Measurements from ENCODE around the gene CDH12.
"Not testable (repeated sequence)": the region's sequence is repeated elsewhere in the genome, so short reads cannot be mapped to it uniquely, and the experiment has no call there.

DNA sequence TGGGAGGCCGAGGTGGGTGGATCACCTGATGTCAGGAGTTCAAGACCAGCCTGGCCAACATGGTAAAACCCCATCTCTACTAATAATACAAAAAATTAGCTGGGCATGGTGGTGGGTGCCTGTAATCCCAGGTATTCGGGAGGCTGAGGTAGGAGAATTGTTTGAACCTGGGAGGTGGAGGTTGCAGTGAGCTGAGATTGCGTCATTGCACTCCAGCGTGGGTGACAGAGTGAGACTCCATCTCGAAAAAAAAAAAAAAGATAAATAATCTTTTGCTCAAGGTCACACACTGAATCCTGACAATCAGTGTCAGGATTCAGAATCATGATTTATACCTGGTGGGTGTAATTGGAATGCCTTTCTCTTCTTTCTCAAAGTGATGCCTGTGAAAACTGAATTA is 5.8 kb upstream of the CDH12 start:
- TF ChIP-seq POLR2A (IDR thresholded peaks at IDR 0.05): not testable (repeated sequence)
- TF ChIP-seq, protein P1, sequence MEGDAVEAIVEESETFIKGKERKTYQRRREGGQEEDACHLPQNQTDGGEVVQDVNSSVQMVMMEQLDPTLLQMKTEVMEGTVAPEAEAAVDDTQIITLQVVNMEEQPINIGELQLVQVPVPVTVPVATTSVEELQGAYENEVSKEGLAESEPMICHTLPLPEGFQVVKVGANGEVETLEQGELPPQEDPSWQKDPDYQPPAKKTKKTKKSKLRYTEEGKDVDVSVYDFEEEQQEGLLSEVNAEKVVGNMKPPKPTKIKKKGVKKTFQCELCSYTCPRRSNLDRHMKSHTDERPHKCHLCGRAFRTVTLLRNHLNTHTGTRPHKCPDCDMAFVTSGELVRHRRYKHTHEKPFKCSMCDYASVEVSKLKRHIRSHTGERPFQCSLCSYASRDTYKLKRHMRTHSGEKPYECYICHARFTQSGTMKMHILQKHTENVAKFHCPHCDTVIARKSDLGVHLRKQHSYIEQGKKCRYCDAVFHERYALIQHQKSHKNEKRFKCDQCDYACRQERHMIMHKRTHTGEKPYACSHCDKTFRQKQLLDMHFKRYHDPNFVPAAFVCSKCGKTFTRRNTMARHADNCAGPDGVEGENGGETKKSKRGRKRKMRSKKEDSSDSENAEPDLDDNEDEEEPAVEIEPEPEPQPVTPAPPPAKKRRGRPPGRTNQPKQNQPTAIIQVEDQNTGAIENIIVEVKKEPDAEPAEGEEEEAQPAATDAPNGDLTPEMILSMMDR (IDR thresholded peaks at IDR 0.05): not testable (repeated sequence)

Data from lower leg skin (tissue), 3 donors.